Fibroblast of lung (primary cell): ENCODE data around the gene DEGS2.

ENCODE experiments used
- CTCF ChIP-seq, 2 donors: IDR thresholded peaks in 1 of 2; conservative IDR thresholded peaks in 1 of 2; 1 replicate in 1 of 2; 2 replicates in 1 of 2; pipeline ENCODE4 v1.5.1; 2011 to 2012; ENCODE audit warnings: low read length in 2 of 2, control low read depth in 1 of 2, inconsistent platforms in 1 of 2, low read depth in 1 of 2, mild to moderate bottlenecking in 1 of 2
- EZH2 ChIP-seq: IDR thresholded peaks from 2 replicates; pipeline ENCODE4 v1.5.1; 2012; ENCODE audit warnings: low read length, control low read depth, mild to moderate bottlenecking; ENCODE audit errors: missing control alignments

DNA sequence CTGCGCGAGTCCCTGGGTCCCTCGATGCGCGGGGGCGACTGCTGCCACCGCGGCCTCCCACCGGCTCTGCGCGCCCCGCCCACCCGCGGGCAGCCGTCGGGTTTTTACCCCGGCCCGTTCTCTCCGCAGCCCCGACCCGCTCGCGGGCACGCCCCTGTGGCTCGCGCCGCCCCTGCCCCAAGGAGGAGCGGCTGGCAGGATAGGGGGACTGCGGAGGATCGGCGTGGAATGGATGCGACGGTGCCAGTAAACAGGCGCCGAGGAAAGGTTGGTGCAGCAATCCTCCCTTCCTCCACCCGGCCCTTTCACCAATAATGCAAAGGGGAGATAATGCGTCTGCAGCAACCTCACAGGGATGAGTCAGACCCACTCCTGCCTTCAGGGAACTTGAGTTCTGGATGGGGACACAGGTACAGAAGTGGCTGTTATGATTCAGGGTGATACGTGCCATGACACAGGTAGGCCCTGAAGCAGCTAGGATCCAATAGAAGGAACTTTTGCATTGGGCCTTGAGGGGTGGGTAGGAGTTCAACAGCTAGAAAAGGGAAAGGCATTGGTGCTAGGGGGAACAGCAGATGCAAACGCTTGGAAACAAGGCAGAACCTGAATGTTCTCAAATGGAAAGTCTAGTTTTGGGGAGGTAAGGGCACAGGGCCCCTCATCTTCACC, 554 bp upstream of the DEGS2 start:
- TF ChIP-seq CTCF (conservative IDR thresholded peaks at IDR 0.05 in 1 of 2, IDR thresholded peaks at IDR 0.05 in 1 of 2; ENCODE audit: low read depth in 1 of 2, low read length in 2 of 2) (no peak), EZH2 (peak; percentile 75)
